ENCODE data around the gene SLC6A6.

SLC6A6 gene

DNA sequence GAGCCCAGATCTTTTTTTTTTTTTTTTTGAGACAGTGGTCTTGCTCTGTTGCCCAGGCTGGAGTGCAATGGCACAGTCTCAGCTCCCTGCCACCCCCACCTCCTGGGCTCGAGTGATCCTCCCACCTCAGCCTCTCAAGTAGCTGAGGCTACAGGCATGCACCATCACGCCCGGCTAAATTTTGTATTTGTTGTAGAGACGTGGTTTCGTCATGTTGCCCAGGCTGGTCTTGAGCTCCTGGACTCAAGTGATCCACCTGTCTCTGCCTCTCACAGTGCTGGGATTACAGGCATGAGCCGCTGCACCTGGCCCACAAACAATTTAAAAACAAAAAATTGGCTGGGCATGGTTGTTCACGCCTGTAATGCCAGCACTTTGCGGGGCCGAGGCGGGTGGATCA, 22.6 kb upstream of the SLC6A6 start:
- TF ChIP-seq, protein P1, sequence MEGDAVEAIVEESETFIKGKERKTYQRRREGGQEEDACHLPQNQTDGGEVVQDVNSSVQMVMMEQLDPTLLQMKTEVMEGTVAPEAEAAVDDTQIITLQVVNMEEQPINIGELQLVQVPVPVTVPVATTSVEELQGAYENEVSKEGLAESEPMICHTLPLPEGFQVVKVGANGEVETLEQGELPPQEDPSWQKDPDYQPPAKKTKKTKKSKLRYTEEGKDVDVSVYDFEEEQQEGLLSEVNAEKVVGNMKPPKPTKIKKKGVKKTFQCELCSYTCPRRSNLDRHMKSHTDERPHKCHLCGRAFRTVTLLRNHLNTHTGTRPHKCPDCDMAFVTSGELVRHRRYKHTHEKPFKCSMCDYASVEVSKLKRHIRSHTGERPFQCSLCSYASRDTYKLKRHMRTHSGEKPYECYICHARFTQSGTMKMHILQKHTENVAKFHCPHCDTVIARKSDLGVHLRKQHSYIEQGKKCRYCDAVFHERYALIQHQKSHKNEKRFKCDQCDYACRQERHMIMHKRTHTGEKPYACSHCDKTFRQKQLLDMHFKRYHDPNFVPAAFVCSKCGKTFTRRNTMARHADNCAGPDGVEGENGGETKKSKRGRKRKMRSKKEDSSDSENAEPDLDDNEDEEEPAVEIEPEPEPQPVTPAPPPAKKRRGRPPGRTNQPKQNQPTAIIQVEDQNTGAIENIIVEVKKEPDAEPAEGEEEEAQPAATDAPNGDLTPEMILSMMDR (IDR thresholded peaks at IDR 0.05; ENCODE audit: low read depth, low read length) = no peak
- no peak for DNase-seq (ENCODE audit: extremely low read depth, low read depth)

DNA sequence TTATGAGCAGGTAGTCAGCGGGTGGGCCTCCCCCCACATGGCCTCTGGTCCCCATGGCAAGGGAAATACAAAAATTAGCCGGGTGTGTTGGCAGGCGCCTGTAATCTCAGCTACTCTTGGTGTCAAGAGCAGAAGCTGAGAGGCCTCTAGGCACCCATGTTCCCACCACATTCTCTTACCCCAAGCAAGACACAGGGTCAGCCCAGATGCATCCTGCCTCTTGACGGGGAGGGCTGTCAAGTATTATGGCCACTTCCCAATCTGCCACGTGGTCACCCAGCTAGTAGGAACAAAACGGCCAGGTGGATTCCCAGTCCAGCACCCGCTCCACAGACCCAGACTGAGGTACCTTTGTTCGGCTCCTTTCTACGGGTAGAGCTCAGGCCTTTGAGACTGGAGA, 16.2 kb upstream of the SLC6A6 start:
- TF ChIP-seq, protein P1 (IDR thresholded peaks at IDR 0.05; ENCODE audit: low read depth, low read length) = no peak
- no peak for DNase-seq (ENCODE audit: extremely low read depth, low read depth)

DNA sequence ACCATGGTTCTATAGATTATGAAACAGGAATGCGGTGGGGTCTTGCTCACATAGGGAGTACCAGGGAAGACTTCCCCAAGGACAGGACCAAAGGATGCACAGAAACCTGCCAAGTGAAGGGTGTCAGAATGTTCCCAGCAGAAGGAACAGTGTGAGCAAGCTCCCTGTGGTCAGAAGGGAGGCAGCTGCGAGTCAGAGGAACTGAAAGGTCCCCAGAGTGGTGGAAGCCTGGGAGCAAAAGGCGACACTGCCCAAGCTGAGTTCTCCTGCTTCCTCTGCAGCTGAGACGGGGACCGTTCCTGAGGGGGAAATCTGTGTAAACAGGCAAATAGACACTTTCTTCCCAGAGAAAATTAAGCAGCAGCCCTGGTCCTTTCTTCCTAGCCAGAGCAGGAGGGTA, 14.2 kb upstream of the SLC6A6 start:
- DNase-seq (ENCODE audit: extremely low read depth, low read depth) = no peak
- TF ChIP-seq, protein P1 (IDR thresholded peaks at IDR 0.05; ENCODE audit: low read depth, low read length) = no peak

DNA sequence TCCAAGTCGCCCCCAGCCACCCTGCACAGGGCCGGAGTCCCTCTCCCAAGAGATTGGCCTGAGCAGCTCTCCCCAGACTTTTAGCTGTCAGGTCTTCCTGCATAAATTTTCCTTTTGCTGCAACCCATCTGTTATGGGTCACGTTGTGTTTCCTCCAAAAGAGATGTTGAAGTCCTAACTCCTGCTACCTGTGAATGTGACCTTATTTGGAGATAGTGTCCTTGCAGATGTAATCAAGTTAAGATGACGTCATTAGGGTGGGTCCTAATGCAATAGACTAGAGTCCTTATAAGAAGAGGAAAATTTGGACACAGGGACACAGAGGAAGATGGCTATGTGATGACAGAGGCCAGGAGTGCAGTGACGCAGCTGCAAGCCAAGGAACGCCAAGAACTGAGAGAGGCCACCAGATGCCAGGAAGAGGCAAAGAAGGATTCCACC, 13.2 kb upstream of the SLC6A6 start:
- TF ChIP-seq, protein P1 (IDR thresholded peaks at IDR 0.05; ENCODE audit: low read depth, low read length) = no peak
- no peak for DNase-seq (ENCODE audit: extremely low read depth, low read depth)

DNA sequence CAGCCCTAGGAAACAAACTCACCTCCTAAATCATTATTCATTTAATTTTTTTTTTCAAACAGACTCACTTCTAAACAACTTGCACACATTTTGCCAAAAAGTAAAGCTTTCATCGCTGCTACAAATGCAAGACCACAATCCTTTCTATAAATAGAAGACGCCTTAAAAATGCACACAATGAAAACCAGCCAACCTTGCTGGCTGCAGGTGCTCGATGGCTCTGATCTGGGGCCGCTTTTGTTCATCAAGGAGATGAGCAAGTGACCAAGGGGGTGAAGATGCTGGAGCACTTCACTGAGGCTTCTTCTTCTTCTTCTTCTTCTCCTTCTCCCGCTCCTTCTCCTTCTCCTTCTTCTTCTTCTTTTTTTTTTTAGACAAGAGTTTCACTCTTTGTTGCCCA, 12.7 kb upstream of the SLC6A6 start:
- DNase-seq (ENCODE audit: extremely low read depth, low read depth) = no peak
- TF ChIP-seq, protein P1 (IDR thresholded peaks at IDR 0.05; ENCODE audit: low read depth, low read length) = no peak

DNA sequence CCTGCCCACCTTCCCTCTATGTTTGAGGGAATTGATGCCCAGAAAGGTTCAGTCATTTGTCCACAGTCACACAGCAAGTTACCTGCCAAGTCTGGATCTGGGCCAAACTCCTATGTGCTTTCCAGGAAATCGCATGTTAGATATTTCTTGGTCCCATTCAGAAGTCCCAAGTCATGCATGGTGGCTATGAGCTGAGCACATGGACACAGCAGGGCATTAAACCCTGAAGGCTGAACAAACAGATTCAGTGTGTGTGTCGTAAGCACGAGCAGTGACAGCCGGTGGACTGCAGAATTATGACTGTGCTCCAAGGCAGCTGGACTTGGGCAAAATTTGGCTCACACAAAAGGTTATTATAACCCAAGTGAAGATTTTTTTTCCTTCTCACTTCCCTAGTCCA, 11.4 kb upstream of the SLC6A6 start:
- TF ChIP-seq, protein P1 (IDR thresholded peaks at IDR 0.05; ENCODE audit: low read depth, low read length) = no peak
- peak; percentile 65 for DNase-seq (ENCODE audit: extremely low read depth, low read depth)

DNA sequence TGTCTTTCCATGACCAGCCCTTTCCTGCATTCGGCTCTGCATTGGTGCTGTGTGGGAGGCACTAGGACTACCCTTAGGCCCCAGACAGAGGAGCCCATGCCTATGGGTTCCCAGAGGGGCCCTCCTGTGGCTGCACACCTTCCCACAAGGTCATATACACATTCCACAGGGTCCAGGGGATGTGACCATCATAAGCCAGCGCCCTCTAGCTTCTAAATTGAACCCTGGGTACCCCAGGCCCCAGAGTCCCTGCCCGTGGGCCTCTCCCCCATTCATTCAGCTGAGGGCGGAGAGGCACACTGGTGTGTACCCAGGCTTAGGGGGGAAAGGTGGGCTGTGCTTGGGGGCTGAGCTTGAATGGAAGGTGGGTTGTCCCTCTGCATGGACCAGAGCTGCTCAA, 10.2 kb upstream of the SLC6A6 start:
- TF ChIP-seq, protein P1 (IDR thresholded peaks at IDR 0.05; ENCODE audit: low read depth, low read length) = no peak

More for the DNA sequence above, 10.2 kb upstream of the SLC6A6 start:
- no peak for DNase-seq (ENCODE audit: extremely low read depth, low read depth)

All from AG09319 (cell line).